RPMI7951 (cell line): Measurements from ENCODE around the gene CXXC1. TPM values are rescaled to one million over a fixed set of nuclear protein-coding genes. Genes with fewer than 3 reads are reported as not detected.
A peak's percentile ranks its signal among the peaks of the same experiment; 100 is the strongest.
"Not testable (repeated sequence)": the region's sequence is repeated elsewhere in the genome, so short reads cannot be mapped to it uniquely, and the experiment has no call there.

Source experiments
- DNase-seq: peaks from one replicate; pipeline ENCODE4 v3.0.0-alpha.2; 2012; ENCODE audit warnings: low read depth
- total RNA-seq: library from RNA; depleted of rRNA; stranded (reverse); fragments of >200 nt; shearing (Covaris generic); gene quantifications from 2 replicates; pipeline ENCODE4 v1.2.3, GENCODE V29; 2014

CXXC1 gene
- total RNA-seq, 1 experiment from 2014 or later, result 15.7 TPM

GRCh38 chr18:50298443-50299284 is 11.2 kb upstream of the CXXC1 start:
- no peak for DNase-seq

- DNase-seq, result peak; percentile 69
Measured at GRCh38 chr18:50297621-50298442, 10.3 kb upstream of the CXXC1 start.

GRCh38 chr18:50293039-50293438 is 5.5 kb upstream of the CXXC1 start:
- no peak for DNase-seq

GRCh38 chr18:50289108-50289443 is 1.6 kb upstream of the CXXC1 start:
- DNase-seq, result no peak

- not testable (repeated sequence) for DNase-seq
Measured at GRCh38 chr18:50288348-50289107, 1.0 kb upstream of the CXXC1 start.

GRCh38 chr18:50287028-50287440 is 458 bp downstream of the CXXC1 start:
- peak; percentile 9 for DNase-seq

- peak; percentile 63 for DNase-seq
Measured at GRCh38 chr18:50286391-50287027, 983 bp downstream of the CXXC1 start.

GRCh38 chr18:50285631-50286321 is 1.7 kb downstream of the CXXC1 start:
- DNase-seq, result no peak

GRCh38 chr18:50285071-50285470 is 2.4 kb downstream of the CXXC1 start:
- DNase-seq, result no peak

GRCh38 chr18:50284255-50284885 is 3.1 kb downstream of the CXXC1 start:
- DNase-seq, result peak; percentile 79

- DNase-seq, result no peak
Measured at GRCh38 chr18:50283469-50284209, 3.9 kb downstream of the CXXC1 start.

- DNase-seq, result no peak
Measured at GRCh38 chr18:50282521-50283335, 4.8 kb downstream of the CXXC1 start.

GRCh38 chr18:50281972-50282520 is 5.4 kb downstream of the CXXC1 start:
- DNase-seq, result no peak

GRCh38 chr18:50281295-50281971 is 6.1 kb downstream of the CXXC1 start, which contains the start of gene MBD1:
Gene MBD1 (minus strand): TSS chr18:50281523. CDS start chr18:50279992, 1,531 bp downstream.
- peak; percentile 93 for DNase-seq

GRCh38 chr18:50280707-50281294 is 6.7 kb downstream of the CXXC1 start:
- no peak for DNase-seq

- DNase-seq, result no peak
Measured at GRCh38 chr18:50279752-50280151, 7.7 kb downstream of the CXXC1 start.

GRCh38 chr18:50277942-50278341 is 9.6 kb downstream of the CXXC1 start:
- no peak for DNase-seq

- DNase-seq, result no peak
Measured at GRCh38 chr18:50276452-50276851, 11.0 kb downstream of the CXXC1 start.
